CD14-positive monocyte (primary cell): ENCODE measurements around the gene ZFYVE28. TPM values are rescaled to one million over a fixed set of nuclear protein-coding genes. Genes with fewer than 3 reads are reported as not detected.
A peak's percentile ranks its signal among the peaks of the same experiment; 100 is the strongest.

Experiments used
- DNase-seq, 3 donors: peaks; one replicate each; pipeline ENCODE4 v3.0.0-alpha.2; 2011 to 2022
- H2AFZ ChIP-seq: 2 replicates; pipeline ENCODE4 v1.6.0; 2012; ENCODE audit warnings: mild to moderate bottlenecking, low read depth, low read length, inconsistent platforms; ENCODE audit not compliant: insufficient read depth, poor library complexity, severe bottlenecking
- H3K27ac ChIP-seq, 2 donors: 1 replicate in 1 of 2; 2 replicates in 1 of 2; pipeline ENCODE4 v1.5.1; 2012 to 2013; ENCODE audit warnings: low read length in 2 of 2, control low read depth in 1 of 2, inconsistent platforms in 1 of 2, low read depth in 1 of 2, mild to moderate bottlenecking in 1 of 2
- H3K27me3 ChIP-seq, 2 donors: one replicate each; pipeline versions ENCODE4 v1.6.0 to v1.6.1; 2011 to 2013; ENCODE audit warnings: low read length in 2 of 2; ENCODE audit not compliant: control insufficient read depth in 2 of 2, insufficient read depth in 2 of 2
- H3K36me3 ChIP-seq, 2 donors: replicated peaks in 1 of 2; 1 replicate in 1 of 2; 2 replicates in 1 of 2; pipeline versions ENCODE4 v1.5.1 to v1.6.1; 2012 to 2013; ENCODE audit warnings: low read length in 2 of 2, control low read depth in 1 of 2, inconsistent platforms in 1 of 2, mild to moderate bottlenecking in 1 of 2; ENCODE audit not compliant: insufficient read depth in 2 of 2, control insufficient read depth in 1 of 2
- H3K4me1 ChIP-seq, 2 donors: 1 replicate in 1 of 2; 2 replicates in 1 of 2; pipeline versions ENCODE4 v1.5.1 to v1.6.1; 2012 to 2013; ENCODE audit warnings: low read length in 2 of 2, control low read depth in 1 of 2, inconsistent platforms in 1 of 2, mild to moderate bottlenecking in 1 of 2, moderate library complexity in 1 of 2; ENCODE audit not compliant: insufficient read depth in 2 of 2, control insufficient read depth in 1 of 2
- H3K4me2 ChIP-seq: replicated peaks from 2 replicates; pipeline ENCODE3; 2012; ENCODE audit warnings: low read length, moderate library complexity, mild to moderate bottlenecking; ENCODE audit not compliant: poor library complexity, severe bottlenecking; ENCODE audit errors: extremely low read depth
- H3K4me3 ChIP-seq, 3 experiments: fragments of 200-600 bp in 1 of 3; sonication (generic) in 1 of 3; replicated peaks in 1 of 3; 1 replicate in 2 of 3; 2 replicates in 1 of 3; pipeline ENCODE4 v1.5.1; 2011 to 2013; ENCODE audit warnings: low read length in 3 of 3, mild to moderate bottlenecking in 3 of 3, control low read depth in 2 of 3, low read depth in 2 of 3, inconsistent platforms in 1 of 3, moderate library complexity in 1 of 3
- H3K79me2 ChIP-seq: 2 replicates; pipeline ENCODE4 v1.6.0; 2012; ENCODE audit warnings: mild to moderate bottlenecking, control low read depth, inconsistent platforms, low read length, moderate library complexity; ENCODE audit not compliant: insufficient read depth
- H3K9ac ChIP-seq: 2 replicates; pipeline ENCODE4 v1.6.0; 2017; ENCODE audit warnings: low read length, mild to moderate bottlenecking; ENCODE audit not compliant: insufficient read depth, poor library complexity, severe bottlenecking
- H3K9me3 ChIP-seq, 2 donors: replicated peaks in 1 of 2; 1 replicate in 1 of 2; 2 replicates in 1 of 2; pipeline versions ENCODE4 v1.5.1 to v1.6.1; 2012 to 2013; ENCODE audit warnings: low read length in 2 of 2, control low read depth in 1 of 2; ENCODE audit not compliant: control insufficient read depth in 1 of 2, insufficient read depth in 1 of 2
- H4K20me1 ChIP-seq: 2 replicates; pipeline ENCODE4 v1.6.0; 2012; ENCODE audit warnings: mild to moderate bottlenecking, low read length, control low read depth, moderate library complexity; ENCODE audit not compliant: insufficient read depth
- H3K27ac Mint-ChIP-seq, 7 donors: one replicate each; pipeline ENCODE4 v1.8.0; 2020; ENCODE audit warnings: mild to moderate bottlenecking in 7 of 7, mixed read lengths in 7 of 7, moderate library complexity in 6 of 7, inconsistent platforms in 2 of 7
- H3K27me3 Mint-ChIP-seq, 3 donors: one replicate each; pipeline ENCODE4 v1.8.0; 2021 to 2022; ENCODE audit warnings: low read depth in 3 of 3, mild to moderate bottlenecking in 3 of 3, mixed read lengths in 3 of 3, moderate library complexity in 3 of 3, inconsistent platforms in 1 of 3
- H3K36me3 Mint-ChIP-seq, 2 donors: one replicate each; pipeline ENCODE4 v1.8.0; 2020; ENCODE audit warnings: mixed read lengths in 2 of 2, inconsistent platforms in 1 of 2, mild to moderate bottlenecking in 1 of 2
- H3K4me1 Mint-ChIP-seq: one replicate; pipeline ENCODE4 v1.8.0; 2020; ENCODE audit warnings: mild to moderate bottlenecking, mixed read lengths
- H3K4me3 Mint-ChIP-seq, 2 donors: one replicate each; pipeline ENCODE4 v1.8.0; 2020; ENCODE audit warnings: mild to moderate bottlenecking in 2 of 2, mixed read lengths in 2 of 2, moderate library complexity in 1 of 2
- H3K9me3 Mint-ChIP-seq, 7 donors: one replicate each; pipeline ENCODE4 v1.8.0; 2020 to 2022; ENCODE audit warnings: mixed read lengths in 7 of 7, mild to moderate bottlenecking in 6 of 7, moderate library complexity in 6 of 7, inconsistent platforms in 2 of 7
- CTCF ChIP-seq: fragments of 200-600 bp; IDR thresholded peaks from one replicate; pipeline ENCODE4 v1.8.0; 2022; ENCODE audit warnings: antibody characterized with exemption, mild to moderate bottlenecking
- WGBS: methylation state at CpG from one replicate; pipeline ENCODE4 v1.1.5; 2013; ENCODE audit warnings: missing lambda C conversion rate; ENCODE audit not compliant: insufficient coverage; 5-methylcytosine and 5-hydroxymethylcytosine counted together
- intact Hi-C, 2 donors: fragments of 100-400 bp; cut with micrococcal nuclease; formaldehyde crosslinking; loops; one replicate each; pipeline versions ENCODE4 v1.15.0 to v1.15.1; 2023
- polyA plus RNA-seq, 3 donors: library from polyadenylated mRNA; depleted of rRNA in 1 of 3; unstranded in 2 of 3; stranded (reverse) in 1 of 3; fragments of 300-500 nt in 2 of 3; fragments of >200 nt in 1 of 3; fragmentation: Illumina TruSeq in 2 of 3; gene quantifications; 1 replicate in 2 of 3; 2 replicates in 1 of 3; pipeline ENCODE4 v1.2.3, GENCODE V29; 2012 to 2021

ZFYVE28 gene
- polyA plus RNA-seq, 3 donors = 1.0 to 4.4 (median 1.1) TPM

- no peaks in the 10 kb centered on the region for H3K27me3 ChIP-seq
- H3K79me2 ChIP-seq = no peaks in the 10 kb centered on the region
- Mint-ChIP-seq H3K4me1 (no peaks in the 10 kb centered on the region), H3K9me3 (peaks cover 0 to 8% (median 3%) of the 10 kb centered on the region in 7 donors), H3K27ac (no peak overlapping the region), H3K4me3 (no peak overlapping the region), H3K36me3 (no peaks in the 10 kb centered on the region), H3K27me3 (peaks cover 3 to 4% (median 3%) of the 10 kb centered on the region in 3 donors)
- no peaks in the 10 kb centered on the region for H3K4me1 ChIP-seq
- no peaks in the 10 kb centered on the region for H4K20me1 ChIP-seq
- no peak overlapping the region for H2AFZ ChIP-seq
- no peak overlapping the region for H3K4me3 ChIP-seq
- H3K36me3 ChIP-seq = no peaks in the 10 kb centered on the region
- no peak for DNase-seq
- H3K9me3 ChIP-seq = peaks cover 0 to 4% of the 10 kb centered on the region in 2 donors
- no peak for TF ChIP-seq CTCF
- 93% methylated on average over 13 of the region's 18 CpGs for WGBS
- H3K27ac ChIP-seq = no peak overlapping the region
- H3K4me2 ChIP-seq = no peak overlapping the region
- no peak overlapping the region for H3K9ac ChIP-seq
- intact Hi-C loops = no loop called here
Observed at GRCh38 chr4:2320152-2320551, 98.3 kb downstream of the ZFYVE28 start.

- intact Hi-C loops = no loop called here
- no peaks in the 10 kb centered on the region for H3K27me3 ChIP-seq
- no peak overlapping the region for H3K4me2 ChIP-seq
- H3K79me2 ChIP-seq = no peaks in the 10 kb centered on the region
- H3K4me1 ChIP-seq = no peaks in the 10 kb centered on the region
- Mint-ChIP-seq H3K36me3 (no peaks in the 10 kb centered on the region), H3K4me3 (no peak overlapping the region), H3K27me3 (peaks cover 3% of the 10 kb centered on the region in 3 donors), H3K27ac (no peak overlapping the region), H3K9me3 (peaks cover 0 to 6% (median 1%) of the 10 kb centered on the region in 7 donors), H3K4me1 (no peaks in the 10 kb centered on the region)
- H2AFZ ChIP-seq = no peak overlapping the region
- H3K9me3 ChIP-seq = peaks cover 0 to under 1% of the 10 kb centered on the region in 2 donors
- no peak overlapping the region for H3K27ac ChIP-seq
- no peak overlapping the region for H3K4me3 ChIP-seq
- 94% methylated on average over 6 of the region's 10 CpGs for WGBS
- DNase-seq = peak in 1 of 3 donors; percentile 2
- H3K36me3 ChIP-seq = no peaks in the 10 kb centered on the region
- TF ChIP-seq CTCF = no peak
- H3K9ac ChIP-seq = no peak overlapping the region
- H4K20me1 ChIP-seq = no peaks in the 10 kb centered on the region
Observed at GRCh38 chr4:2318885-2319284, 99.6 kb downstream of the ZFYVE28 start.
